Limb (tissue), 2 donors: ENCODE data around the gene GRID2.
A peak's percentile ranks its signal among the peaks of the same experiment; 100 is the strongest.
"Not testable (repeated sequence)": the region's sequence is repeated elsewhere in the genome, so short reads cannot be mapped to it uniquely, and the experiment has no call there.

Source experiments
- DNase-seq, 2 donors: peaks; one replicate each; pipeline ENCODE4 v3.0.0-alpha.2; 2016; ENCODE audit errors: extremely low spot score in 2 of 2

The GRID2 gene

GRCh38 chr4:93312299-93312698 lies 1008.5 kb downstream of the GRID2 start:
- DNase-seq = no peak

GRCh38 chr4:93313197-93313596 lies 1009.4 kb downstream of the GRID2 start:
- DNase-seq = no peak

GRCh38 chr4:93317057-93317456 lies 1013.3 kb downstream of the GRID2 start:
- DNase-seq = no peak

GRCh38 chr4:93317561-93317960 lies 1013.8 kb downstream of the GRID2 start:
- no peak for DNase-seq

- DNase-seq = no peak
Measured at GRCh38 chr4:93319041-93319440, 1015.3 kb downstream of the GRID2 start.

GRCh38 chr4:93320356-93320755 lies 1016.6 kb downstream of the GRID2 start:
- no peak for DNase-seq

- DNase-seq = no peak
Measured at GRCh38 chr4:93327346-93327745, 1023.6 kb downstream of the GRID2 start.

- DNase-seq = no peak
Measured at GRCh38 chr4:93334003-93334402, 1030.2 kb downstream of the GRID2 start.

- no peak for DNase-seq
Measured at GRCh38 chr4:93337196-93337595, 1033.4 kb downstream of the GRID2 start.

GRCh38 chr4:93342738-93343137 lies 1039.0 kb downstream of the GRID2 start:
- DNase-seq = no peak

- DNase-seq = no peak
Measured at GRCh38 chr4:93346840-93347239, 1043.1 kb downstream of the GRID2 start.

GRCh38 chr4:93348896-93349295 lies 1045.1 kb downstream of the GRID2 start:
- DNase-seq = no peak

- no peak for DNase-seq
Measured at GRCh38 chr4:93351846-93352245, 1048.1 kb downstream of the GRID2 start.

- no peak for DNase-seq
Measured at GRCh38 chr4:93355411-93355810, 1051.6 kb downstream of the GRID2 start.

GRCh38 chr4:93359586-93359985 lies 1055.8 kb downstream of the GRID2 start:
- DNase-seq = no peak

GRCh38 chr4:93366169-93366755 lies 1062.5 kb downstream of the GRID2 start:
- not testable (repeated sequence) for DNase-seq

- DNase-seq = no peak
Measured at GRCh38 chr4:93368968-93369367, 1065.2 kb downstream of the GRID2 start.

GRCh38 chr4:93370256-93370655 lies 1066.5 kb downstream of the GRID2 start:
- no peak for DNase-seq

- no peak for DNase-seq
Measured at GRCh38 chr4:93373893-93374860, 1070.4 kb downstream of the GRID2 start.

GRCh38 chr4:93384241-93384640 lies 1080.5 kb downstream of the GRID2 start:
- DNase-seq = no peak

GRCh38 chr4:93384887-93385286 lies 1081.1 kb downstream of the GRID2 start:
- no peak for DNase-seq

- DNase-seq = peak in 1 of 2 donors; percentile 32
Measured at GRCh38 chr4:93394545-93395081, 1090.8 kb downstream of the GRID2 start.

GRCh38 chr4:93396272-93396671 lies 1092.5 kb downstream of the GRID2 start:
- DNase-seq = no peak
